Mesenchymal stem cell (in vitro differentiated cells and primary cell): ENCODE results near the gene SLC9A4.

Source experiments
- DNase-seq: peaks from one replicate; pipeline ENCODE4 v3.0.0-alpha.2; 2013
- H2AFZ ChIP-seq: one replicate; pipeline ENCODE4 v1.6.1; 2013; ENCODE audit warnings: low read depth, mild to moderate bottlenecking, control low read depth, inconsistent platforms, low read length, moderate library complexity
- H2AK5ac ChIP-seq: 2 replicates; pipeline ENCODE4 v1.6.1; 2013; ENCODE audit warnings: low read length, moderate library complexity, mild to moderate bottlenecking, inconsistent platforms; ENCODE audit not compliant: severe bottlenecking
- H2BK120ac ChIP-seq: one replicate; pipeline ENCODE4 v1.6.1; 2013; ENCODE audit warnings: low read depth, mild to moderate bottlenecking, inconsistent platforms, low read length, moderate library complexity
- H2BK12ac ChIP-seq, 2 experiments: one replicate each; pipeline ENCODE4 v1.6.1; 2013; ENCODE audit warnings: inconsistent platforms in 2 of 2, low read length in 2 of 2, mild to moderate bottlenecking in 2 of 2, moderate library complexity in 2 of 2, control low read depth in 1 of 2
- H2BK15ac ChIP-seq: one replicate; pipeline ENCODE4 v1.6.1; 2013; ENCODE audit warnings: mild to moderate bottlenecking, low read depth, inconsistent platforms; ENCODE audit not compliant: poor library complexity, severe bottlenecking
- H2BK5ac ChIP-seq: 2 replicates; pipeline ENCODE4 v1.6.1; 2013; ENCODE audit warnings: low read depth, mild to moderate bottlenecking, low read length, control low read depth, inconsistent platforms; ENCODE audit not compliant: poor library complexity, severe bottlenecking
- H3K14ac ChIP-seq, 2 experiments: one replicate each; pipeline ENCODE4 v1.6.1; 2013; ENCODE audit warnings: inconsistent platforms in 2 of 2, low read length in 2 of 2, control low read depth in 1 of 2, mild to moderate bottlenecking in 1 of 2, moderate library complexity in 1 of 2
- H3K18ac ChIP-seq, 2 experiments: one replicate each; pipeline ENCODE4 v1.6.1; 2013; ENCODE audit warnings: inconsistent platforms in 2 of 2, low read length in 2 of 2, control low read depth in 1 of 2, low read depth in 1 of 2, mild to moderate bottlenecking in 1 of 2
- H3K23ac ChIP-seq, 2 experiments: one replicate each; pipeline ENCODE4 v1.6.1; 2013; ENCODE audit warnings: inconsistent platforms in 2 of 2, low read length in 2 of 2, mild to moderate bottlenecking in 2 of 2, moderate library complexity in 2 of 2, control low read depth in 1 of 2
- H3K27ac ChIP-seq: 2 replicates; pipeline ENCODE4 v1.5.1; 2013; ENCODE audit warnings: mild to moderate bottlenecking, moderate library complexity, low read length, control low read depth, inconsistent platforms; ENCODE audit not compliant: poor library complexity, severe bottlenecking
- H3K27me3 ChIP-seq, 2 experiments: 2 replicates each; pipeline versions ENCODE4 v1.6.1 to v1.7.0; 2013; ENCODE audit warnings: low read length in 2 of 2, mild to moderate bottlenecking in 2 of 2, moderate library complexity in 2 of 2, control low read depth in 1 of 2, inconsistent platforms in 1 of 2; ENCODE audit not compliant: control insufficient read depth in 1 of 2, insufficient read depth in 1 of 2
- H3K36me3 ChIP-seq, 2 experiments: 2 replicates each; pipeline versions ENCODE4 v1.6.1 to v1.7.0; 2013; ENCODE audit warnings: low read length in 2 of 2, control low read depth in 1 of 2, inconsistent platforms in 1 of 2, low read depth in 1 of 2, mild to moderate bottlenecking in 1 of 2; ENCODE audit not compliant: insufficient read depth in 2 of 2, control insufficient read depth in 1 of 2
- H3K4ac ChIP-seq, 2 experiments: one replicate each; pipeline ENCODE4 v1.6.1; 2013; ENCODE audit warnings: inconsistent platforms in 2 of 2, low read length in 2 of 2, mild to moderate bottlenecking in 2 of 2, moderate library complexity in 2 of 2, control low read depth in 1 of 2, low read depth in 1 of 2
- H3K4me1 ChIP-seq: 2 replicates; pipeline ENCODE4 v1.6.1; 2013; ENCODE audit warnings: low read depth, low read length, control low read depth; ENCODE audit not compliant: control insufficient read depth, insufficient read depth
- H3K4me2 ChIP-seq: 2 replicates; pipeline ENCODE4 v1.6.1; 2013; ENCODE audit warnings: low read length, mild to moderate bottlenecking, inconsistent platforms; ENCODE audit not compliant: poor library complexity, severe bottlenecking
- H3K4me3 ChIP-seq, 2 experiments: 2 replicates each; pipeline versions ENCODE4 v1.5.1 to v1.7.0; 2013; ENCODE audit warnings: low read length in 2 of 2, mild to moderate bottlenecking in 2 of 2, control low read depth in 1 of 2, low read depth in 1 of 2; ENCODE audit not compliant: insufficient read depth in 1 of 2
- H3K79me1 ChIP-seq: replicated peaks from 2 replicates; pipeline ENCODE4 v1.6.1; 2013; ENCODE audit warnings: mild to moderate bottlenecking, control low read depth, low read length, inconsistent platforms; ENCODE audit not compliant: poor library complexity, severe bottlenecking
- H3K9ac ChIP-seq: 2 replicates; pipeline ENCODE4 v1.7.0; 2013; ENCODE audit warnings: mild to moderate bottlenecking, low read length, moderate library complexity
- H3K9me3 ChIP-seq: 2 replicates; pipeline ENCODE4 v1.7.0; 2013; ENCODE audit warnings: mild to moderate bottlenecking, low read length; ENCODE audit not compliant: control insufficient read depth
- H4K8ac ChIP-seq: one replicate; pipeline ENCODE4 v1.6.1; 2013; ENCODE audit warnings: inconsistent platforms, mild to moderate bottlenecking, low read length, moderate library complexity
- H4K91ac ChIP-seq: one replicate; pipeline ENCODE4 v1.6.1; 2013; ENCODE audit warnings: mild to moderate bottlenecking, low read length, inconsistent platforms
- WGBS: methylation state at CpG from one replicate; pipeline ENCODE4 v1.1.7; 2013; ENCODE audit warnings: mixed read lengths; 5-methylcytosine and 5-hydroxymethylcytosine counted together

The SLC9A4 gene

GRCh38 chr2:102483086-102483485 is 10.1 kb downstream of the SLC9A4 start:
- H3K4me3 ChIP-seq = no peak overlapping the region
- H3K79me1 ChIP-seq = no peaks in the 10 kb centered on the region
- H2BK12ac ChIP-seq = no peak overlapping the region
- H3K23ac ChIP-seq = no peak overlapping the region
- no peak overlapping the region for H2BK5ac ChIP-seq
- H3K4ac ChIP-seq = no peak overlapping the region
- H3K4me2 ChIP-seq = no peak overlapping the region
- no peak overlapping the region for H3K9ac ChIP-seq
- H3K36me3 ChIP-seq = no peaks in the 10 kb centered on the region
- no peak overlapping the region for H2AK5ac ChIP-seq
- no peak overlapping the region for H2BK120ac ChIP-seq
- DNase-seq = no peak
- H3K18ac ChIP-seq = no peak overlapping the region
- H2AFZ ChIP-seq = no peak overlapping the region
- H3K9me3 ChIP-seq = no peaks in the 10 kb centered on the region
- H3K14ac ChIP-seq = no peak overlapping the region
- no peak overlapping the region for H4K91ac ChIP-seq
- peaks cover 12 to 14% of the 10 kb centered on the region in 2 experiments for H3K27me3 ChIP-seq
- no peak overlapping the region for H3K27ac ChIP-seq
- peaks cover 6% of the 10 kb centered on the region for H3K4me1 ChIP-seq
- 93% methylated on average over 6 of the region's 6 CpGs for WGBS
- H4K8ac ChIP-seq = no peak overlapping the region
- H2BK15ac ChIP-seq = no peak overlapping the region

- Histone ChIP-seq H3K14ac (no peak overlapping the region), H2BK120ac (no peak overlapping the region), H2BK12ac (no peak overlapping the region), H3K4me1 (peaks cover 8% of the 10 kb centered on the region), H3K4ac (no peak overlapping the region), H2AK5ac (no peak overlapping the region), H3K4me2 (no peak overlapping the region), H4K91ac (no peak overlapping the region), H3K4me3 (no peak overlapping the region), H3K23ac (no peak overlapping the region), H3K27ac (no peak overlapping the region), H2AFZ (no peak overlapping the region), H3K79me1 (no peaks in the 10 kb centered on the region), H3K9ac (no peak overlapping the region), H2BK15ac (no peak overlapping the region), H2BK5ac (no peak overlapping the region), H3K9me3 (no peaks in the 10 kb centered on the region), H3K27me3 (peaks cover 8 to 11% of the 10 kb centered on the region in 2 experiments), H3K36me3 (no peaks in the 10 kb centered on the region), H4K8ac (no peak overlapping the region), H3K18ac (no peak overlapping the region)
- no peak for DNase-seq
- 92% methylated on average over 5 of the region's 6 CpGs for WGBS
Measured at GRCh38 chr2:102484310-102485061, 11.5 kb downstream of the SLC9A4 start.

GRCh38 chr2:102485147-102485785 is 12.2 kb downstream of the SLC9A4 start:
- H3K27me3 ChIP-seq = peaks cover 8 to 11% of the 10 kb centered on the region in 2 experiments
- no peak overlapping the region for H2BK5ac ChIP-seq
- no peaks in the 10 kb centered on the region for H3K79me1 ChIP-seq
- H3K9ac ChIP-seq = no peak overlapping the region
- no peak overlapping the region for H2BK12ac ChIP-seq
- H2BK120ac ChIP-seq = no peak overlapping the region
- no peaks in the 10 kb centered on the region for H3K9me3 ChIP-seq
- no peak overlapping the region for H4K91ac ChIP-seq
- no peaks in the 10 kb centered on the region for H3K36me3 ChIP-seq
- no peak overlapping the region for H3K14ac ChIP-seq
- no peak overlapping the region for H2AK5ac ChIP-seq
- no peak overlapping the region for H3K4ac ChIP-seq
- no peak overlapping the region for H3K23ac ChIP-seq
- no peak for DNase-seq
- H3K4me3 ChIP-seq = no peak overlapping the region
- no peak overlapping the region for H2AFZ ChIP-seq
- no peak overlapping the region for H3K4me2 ChIP-seq
- 88% methylated on average over 4 of the region's 5 CpGs for WGBS
- no peak overlapping the region for H4K8ac ChIP-seq
- H3K18ac ChIP-seq = no peak overlapping the region
- peaks cover 8% of the 10 kb centered on the region for H3K4me1 ChIP-seq
- no peak overlapping the region for H2BK15ac ChIP-seq
- no peak overlapping the region for H3K27ac ChIP-seq

- WGBS = 95% methylated on average over 1 of the region's 1 CpG
Measured at GRCh38 chr2:102486941-102487702, 14.1 kb downstream of the SLC9A4 start.

More at GRCh38 chr2:102486941-102487702, 14.1 kb downstream of the SLC9A4 start:
- H4K91ac ChIP-seq = no peak overlapping the region
- H2AFZ ChIP-seq = no peak overlapping the region
- H3K4me1 ChIP-seq = peaks cover 8% of the 10 kb centered on the region
- no peak overlapping the region for H2BK15ac ChIP-seq
- no peaks in the 10 kb centered on the region for H3K79me1 ChIP-seq
- H3K4me3 ChIP-seq = no peak overlapping the region
- no peak overlapping the region for H2BK5ac ChIP-seq
- DNase-seq = no peak
- no peaks in the 10 kb centered on the region for H3K9me3 ChIP-seq
- H3K9ac ChIP-seq = peak overlapping the region; percentile 39
- no peak overlapping the region for H4K8ac ChIP-seq
- H3K27me3 ChIP-seq = peaks cover 3 to 11% of the 10 kb centered on the region in 2 experiments
- H3K18ac ChIP-seq = no peak overlapping the region
- H2BK120ac ChIP-seq = no peak overlapping the region
- no peak overlapping the region for H2BK12ac ChIP-seq
- no peaks in the 10 kb centered on the region for H3K36me3 ChIP-seq
- H2AK5ac ChIP-seq = no peak overlapping the region
- no peak overlapping the region for H3K14ac ChIP-seq
- H3K27ac ChIP-seq = peak overlapping the region; percentile 68
- no peak overlapping the region for H3K4me2 ChIP-seq
- H3K23ac ChIP-seq = no peak overlapping the region
- no peak overlapping the region for H3K4ac ChIP-seq
